ENCODE results near the gene PREP.

GRCh38 chr6:105263685-105264610 is 138.9 kb downstream of the PREP start:
- no peak for TF ChIP-seq CTCF (IDR thresholded peaks at IDR 0.05)
- TF ChIP-seq POLR2A (IDR thresholded peaks at IDR 0.05), result no peak
